Activated T-helper 2 cell treated with anti-CD3 and anti-CD28 coated beads, Interferon-gamma antibody, Interleukin-2, Interleukin-4, amounts not matched to agents 10 μg/mL and 5 μg/mL and 100 μg/mL, durations not matched to agents 14 hours and 24 hours and 36 hours (primary cell): ENCODE results near the gene HOXB1. TPM values are rescaled to one million over a fixed set of nuclear protein-coding genes. Genes with fewer than 3 reads are reported as not detected.

Experiments used
- DNase-seq: peaks from one replicate; pipeline ENCODE4 v3.0.0; 2021; ENCODE audit warnings: low spot score
- H3K27ac Mint-ChIP-seq: one replicate; pipeline ENCODE4 v1.8.0; 2021; ENCODE audit warnings: mixed read lengths
- H3K27me3 Mint-ChIP-seq: one replicate; pipeline ENCODE4 v1.8.0; 2021; ENCODE audit warnings: low read depth, mixed read lengths
- H3K36me3 Mint-ChIP-seq: one replicate; pipeline ENCODE4 v1.8.0; 2021; ENCODE audit warnings: low read depth, mixed read lengths
- H3K4me1 Mint-ChIP-seq: one replicate; pipeline ENCODE4 v1.8.0; 2021; ENCODE audit warnings: low read depth, mixed read lengths
- H3K4me3 Mint-ChIP-seq: one replicate; pipeline ENCODE4 v1.8.0; 2021; ENCODE audit warnings: low read depth, mild to moderate bottlenecking, moderate library complexity, mixed read lengths
- H3K9me3 Mint-ChIP-seq: one replicate; pipeline ENCODE4 v1.8.0; 2021; ENCODE audit warnings: mixed read lengths
- intact Hi-C: fragments of 100-400 bp; cut with micrococcal nuclease; formaldehyde crosslinking; loops from one replicate; pipeline ENCODE4 v1.15.1; 2023
- total RNA-seq: library from RNA; stranded (reverse); gene quantifications from 2 replicates; pipeline ENCODE4 v1.2.3, GENCODE V29; 2022

Gene HOXB1
- total RNA-seq, 1 donor from 2014 or later = not detected

DNA sequence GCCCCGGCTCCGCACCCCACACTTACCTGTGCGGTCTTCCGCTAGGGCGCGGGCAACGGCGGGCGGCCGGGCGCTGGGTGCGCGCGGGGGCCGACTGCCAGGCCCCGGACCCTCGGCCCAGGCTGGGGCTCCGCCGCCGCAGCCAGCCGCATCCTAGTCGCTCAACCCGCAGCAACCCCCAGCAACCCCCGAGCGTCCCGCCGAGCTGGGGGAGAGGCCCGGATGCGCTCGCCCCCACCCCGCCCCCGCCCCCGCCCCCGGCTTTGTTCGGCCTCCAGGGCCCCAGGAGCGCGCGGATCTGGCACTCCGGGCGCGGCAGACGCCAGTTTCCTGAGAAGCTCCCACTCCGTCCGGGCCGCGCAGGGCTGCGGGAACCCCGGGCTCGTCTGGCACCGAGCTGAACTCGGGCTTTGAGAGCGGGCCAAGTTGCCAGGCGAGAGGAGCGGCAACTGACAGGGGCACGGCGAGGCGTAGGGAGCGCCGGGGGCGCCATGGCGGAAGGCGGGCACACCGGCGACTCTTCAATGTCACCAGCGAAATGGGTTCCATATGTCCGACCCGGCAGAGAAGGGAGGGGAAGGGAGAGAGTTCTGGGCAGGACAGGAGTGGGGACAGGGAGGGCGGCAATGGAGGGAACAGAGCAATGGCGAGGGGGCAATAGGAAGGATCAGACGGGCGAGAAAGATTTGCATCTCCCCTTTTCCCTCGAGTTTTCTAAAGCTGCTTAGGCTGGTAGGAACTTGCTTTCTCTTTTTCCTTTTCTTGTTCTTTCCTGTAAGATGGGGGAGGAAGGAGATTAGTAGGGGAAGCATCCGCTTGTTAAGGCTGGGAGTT is 33.6 kb upstream of the HOXB1 start:
- no peak for DNase-seq
- H3K27me3 Mint-ChIP-seq = peaks cover 23% of the 10 kb centered on the region
- peaks cover 10% of the 10 kb centered on the region for H3K4me1 Mint-ChIP-seq
- H3K9me3 Mint-ChIP-seq = no peaks in the 10 kb centered on the region
- H3K4me3 Mint-ChIP-seq = no peak overlapping the region
- intact Hi-C loops = no loop called here
- H3K36me3 Mint-ChIP-seq = peaks cover 7% of the 10 kb centered on the region
- H3K27ac Mint-ChIP-seq = no peak overlapping the region

DNA sequence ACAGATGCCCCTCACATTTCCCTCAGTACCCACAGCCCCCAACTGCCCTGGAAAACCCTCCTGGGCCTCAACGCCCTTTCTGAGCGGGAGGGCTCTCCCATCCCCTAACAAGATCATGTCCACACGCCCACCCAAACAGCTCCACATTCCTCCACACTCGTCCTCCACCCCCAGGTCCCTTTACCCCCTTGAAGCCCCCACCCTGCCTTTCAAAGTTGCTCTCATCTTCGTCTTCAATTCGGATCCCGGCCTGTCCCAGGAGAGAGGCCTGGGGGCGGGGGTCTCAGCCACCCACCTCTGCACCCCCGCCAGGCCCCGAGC is 33.0 kb upstream of the HOXB1 start:
- Mint-ChIP-seq H3K9me3 (no peaks in the 10 kb centered on the region), H3K36me3 (peaks cover 3% of the 10 kb centered on the region), H3K27me3 (peaks cover 20% of the 10 kb centered on the region), H3K4me1 (peaks cover 10% of the 10 kb centered on the region), H3K27ac (no peak overlapping the region), H3K4me3 (no peak overlapping the region)
- intact Hi-C loops = no loop called here
- no peak for DNase-seq

DNA sequence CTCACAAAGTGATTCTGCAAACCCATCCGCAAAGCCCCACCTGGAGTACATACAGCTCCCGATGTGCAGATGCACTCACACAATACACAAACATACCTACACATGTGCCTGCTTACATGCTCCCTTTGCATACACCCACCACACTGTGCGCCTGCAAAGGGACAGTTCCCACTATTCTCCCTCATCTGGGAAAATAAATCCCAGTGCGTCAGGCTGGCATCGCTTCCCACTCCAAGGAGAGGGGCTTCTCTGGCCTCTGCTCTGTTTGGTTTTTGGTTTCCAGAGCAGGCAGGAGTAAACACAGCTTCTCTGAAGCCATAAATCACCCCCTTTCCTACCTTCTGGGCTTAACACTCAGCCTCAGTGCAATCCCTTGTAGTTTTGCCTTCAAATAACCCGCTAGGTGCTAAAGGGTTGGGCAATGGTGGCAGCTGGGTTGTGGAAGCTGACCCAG is 32.6 kb upstream of the HOXB1 start:
- Mint-ChIP-seq H3K27me3 (peaks cover 17% of the 10 kb centered on the region), H3K4me3 (no peak overlapping the region), H3K9me3 (no peaks in the 10 kb centered on the region), H3K36me3 (peaks cover 1% of the 10 kb centered on the region), H3K27ac (no peak overlapping the region), H3K4me1 (peaks cover 7% of the 10 kb centered on the region)
- intact Hi-C loops = no loop called here
- DNase-seq = no peak

DNA sequence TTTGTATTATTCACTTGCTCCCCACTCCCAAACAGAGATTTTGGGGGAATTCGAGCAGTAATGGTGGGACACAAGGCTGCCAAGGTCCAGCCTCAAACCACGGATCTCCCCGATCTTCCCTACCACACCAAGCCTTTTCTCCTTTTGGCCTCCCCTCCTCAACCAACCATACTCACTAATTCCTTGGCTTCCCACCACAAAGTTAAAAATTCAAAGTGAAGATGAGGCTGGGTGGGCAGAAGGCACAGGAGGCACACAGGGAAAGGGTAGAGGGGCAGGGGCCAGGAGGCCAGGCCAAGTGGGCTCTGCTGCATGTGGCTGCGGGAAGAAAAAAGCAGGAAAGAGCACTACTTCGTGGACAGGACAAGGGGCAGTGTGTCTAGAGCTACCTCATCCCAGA is 32.1 kb upstream of the HOXB1 start:
- intact Hi-C loops = no loop called here

DNA sequence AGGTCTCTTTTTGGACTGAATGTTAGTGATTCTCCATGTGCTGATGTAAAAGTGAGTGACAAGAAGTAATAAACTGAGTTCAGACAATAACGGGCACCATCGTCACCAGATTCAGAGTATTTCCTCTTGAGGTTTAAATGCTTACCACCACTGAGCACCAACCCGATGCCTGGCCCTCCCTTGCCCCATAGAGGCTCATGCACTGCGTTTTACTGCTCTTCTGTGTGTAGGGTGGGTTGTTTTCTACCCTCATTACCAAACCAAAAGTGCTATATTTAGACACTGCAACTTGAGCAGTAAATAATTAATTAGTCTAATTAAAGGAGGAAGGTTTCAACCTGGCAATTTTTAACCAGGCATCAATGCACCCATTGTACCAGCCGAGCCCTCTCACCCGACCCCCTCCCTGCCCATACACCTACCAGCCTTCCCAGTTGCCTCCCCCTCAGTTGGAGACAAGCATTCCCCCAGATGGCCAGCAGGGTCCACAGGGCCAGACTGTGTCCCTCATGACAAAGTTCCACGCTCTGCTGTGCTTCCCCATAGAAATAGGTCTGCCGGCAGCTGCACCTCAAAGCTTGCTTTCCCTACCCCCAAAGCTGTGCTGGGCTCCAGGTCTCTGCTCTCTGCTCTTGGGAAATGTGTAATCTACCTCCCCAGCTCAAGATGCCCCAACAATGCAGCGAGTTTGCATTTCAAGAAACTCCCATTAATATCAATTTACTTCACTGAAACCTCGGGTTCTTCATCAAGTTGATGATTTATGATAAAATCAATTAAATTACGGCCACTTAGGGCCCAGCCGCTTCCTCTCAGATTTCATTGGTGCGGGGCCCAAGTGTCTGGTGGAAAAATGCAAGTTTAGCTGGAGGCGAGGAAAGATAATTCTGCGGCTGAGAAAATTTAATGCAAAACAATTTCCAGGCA is 31.3 kb upstream of the HOXB1 start:
- Mint-ChIP-seq H3K27me3 (peaks cover 14% of the 10 kb centered on the region), H3K36me3 (no peaks in the 10 kb centered on the region), H3K4me3 (no peak overlapping the region), H3K9me3 (no peaks in the 10 kb centered on the region), H3K27ac (no peak overlapping the region), H3K4me1 (peaks cover 6% of the 10 kb centered on the region)
- no peak for DNase-seq
- intact Hi-C loops = no loop called here

More for the DNA sequence above, 32.1 kb upstream of the HOXB1 start:
- Mint-ChIP-seq H3K27me3 (peaks cover 14% of the 10 kb centered on the region), H3K27ac (no peak overlapping the region), H3K4me1 (peaks cover 6% of the 10 kb centered on the region), H3K9me3 (no peaks in the 10 kb centered on the region), H3K36me3 (no peaks in the 10 kb centered on the region), H3K4me3 (no peak overlapping the region)
- DNase-seq = no peak

DNA sequence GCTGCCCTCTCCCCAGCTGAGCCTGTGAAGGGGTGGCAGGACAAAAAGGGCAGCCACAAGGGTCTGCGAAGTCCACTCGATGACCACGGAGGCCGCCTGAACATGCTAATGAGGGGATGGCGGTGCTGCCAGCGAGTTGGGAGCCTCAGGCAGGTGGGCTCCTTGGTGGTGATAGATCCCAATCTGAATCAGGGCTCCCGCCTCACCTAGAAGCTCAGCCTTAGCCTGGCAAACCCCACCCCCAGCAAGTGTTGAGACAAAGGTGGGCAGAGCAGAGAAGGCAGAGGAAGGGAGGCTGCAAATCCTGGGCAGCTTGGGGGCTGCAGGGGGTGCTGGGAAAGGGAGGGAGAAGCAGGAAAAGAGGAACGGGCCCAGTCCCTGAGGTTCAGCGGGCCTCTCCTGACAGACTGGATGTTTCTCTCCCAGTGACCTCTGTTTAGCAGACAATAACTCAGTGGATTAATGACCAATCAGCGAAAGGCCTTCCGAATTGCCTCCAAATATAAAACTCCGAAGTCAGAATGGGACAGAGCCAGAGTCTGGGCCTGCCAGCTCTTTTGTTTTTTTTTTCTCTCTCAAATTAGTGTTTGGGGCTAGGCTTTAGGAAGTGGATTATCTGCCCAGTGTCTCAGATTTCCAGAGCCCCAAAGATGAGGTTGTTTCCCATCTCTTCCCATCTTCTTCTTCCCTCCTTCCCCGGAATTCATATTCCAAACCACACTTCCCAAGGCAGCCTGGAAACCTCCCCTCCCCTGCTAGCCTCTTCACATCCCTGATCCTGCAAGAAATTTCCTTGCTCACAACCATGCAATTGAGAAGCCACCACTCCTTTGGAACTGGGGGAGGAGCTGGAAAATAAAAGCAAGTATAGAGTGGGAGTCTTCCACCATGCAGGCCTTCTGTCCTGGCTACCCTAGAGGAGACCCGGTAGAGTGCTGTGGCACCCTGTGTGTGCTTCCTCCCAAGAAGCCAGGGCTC is 29.3 kb upstream of the HOXB1 start:
- Mint-ChIP-seq H3K27ac (no peak overlapping the region), H3K36me3 (no peaks in the 10 kb centered on the region), H3K4me1 (peaks cover 9% of the 10 kb centered on the region), H3K4me3 (no peak overlapping the region), H3K9me3 (no peaks in the 10 kb centered on the region), H3K27me3 (peaks cover 29% of the 10 kb centered on the region)
- intact Hi-C loops = no loop called here
- DNase-seq = no peak

DNA sequence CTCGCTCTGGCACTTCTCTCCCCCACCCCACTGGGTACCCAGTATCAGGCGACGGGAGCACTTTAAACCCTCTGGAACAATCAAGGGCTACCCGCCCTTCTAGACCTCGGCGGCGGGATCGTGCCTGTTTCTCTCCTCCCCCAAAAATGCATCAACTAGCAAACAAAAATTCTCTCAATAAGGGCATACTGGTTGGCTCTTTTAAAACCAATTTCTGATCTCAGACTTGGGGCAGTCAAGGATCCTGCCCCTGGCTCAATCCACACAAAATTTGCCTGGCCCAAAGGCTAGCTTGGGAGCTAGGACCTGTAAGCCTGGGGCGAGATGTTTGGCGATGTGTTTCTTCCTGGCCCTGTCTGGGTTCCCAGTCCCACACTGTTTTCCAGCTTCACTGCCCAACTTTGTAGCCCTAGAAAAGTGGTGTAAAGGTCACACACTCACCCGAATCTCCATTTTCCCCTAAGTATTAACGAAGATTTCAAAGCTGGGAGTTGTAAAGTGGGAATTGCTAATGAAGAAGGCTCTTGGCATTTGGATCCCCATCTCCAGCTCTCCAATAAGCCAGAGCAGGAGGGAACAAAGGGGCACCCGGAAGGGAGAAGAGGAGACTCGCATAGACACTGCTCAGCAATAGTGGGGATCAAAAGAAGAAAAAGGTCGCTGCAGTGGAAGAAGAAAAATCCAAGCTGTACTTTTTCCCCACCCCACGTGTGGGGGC is 28.5 kb upstream of the HOXB1 start:
- Mint-ChIP-seq H3K9me3 (no peaks in the 10 kb centered on the region), H3K4me3 (no peak overlapping the region), H3K4me1 (peaks cover 15% of the 10 kb centered on the region), H3K27ac (no peak overlapping the region), H3K36me3 (no peaks in the 10 kb centered on the region), H3K27me3 (peaks cover 28% of the 10 kb centered on the region)
- intact Hi-C loops = no loop called here
- no peak for DNase-seq

DNA sequence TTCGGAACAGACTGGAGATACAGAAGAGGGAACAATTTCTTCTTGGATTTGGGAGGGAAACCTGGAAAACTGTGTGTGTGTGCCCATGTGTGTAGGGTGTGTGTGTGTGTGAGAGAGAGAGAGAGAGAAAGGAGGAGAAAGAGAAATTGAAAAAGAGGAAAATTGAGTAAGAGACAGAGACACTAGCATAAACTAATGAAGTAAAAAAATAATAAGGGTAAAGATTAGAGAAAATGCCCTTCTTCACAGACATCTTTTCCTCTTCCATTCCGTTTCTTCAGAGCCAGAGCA is 28.0 kb upstream of the HOXB1 start:
- H3K4me1 Mint-ChIP-seq = peaks cover 15% of the 10 kb centered on the region
- intact Hi-C loops = no loop called here

DNA sequence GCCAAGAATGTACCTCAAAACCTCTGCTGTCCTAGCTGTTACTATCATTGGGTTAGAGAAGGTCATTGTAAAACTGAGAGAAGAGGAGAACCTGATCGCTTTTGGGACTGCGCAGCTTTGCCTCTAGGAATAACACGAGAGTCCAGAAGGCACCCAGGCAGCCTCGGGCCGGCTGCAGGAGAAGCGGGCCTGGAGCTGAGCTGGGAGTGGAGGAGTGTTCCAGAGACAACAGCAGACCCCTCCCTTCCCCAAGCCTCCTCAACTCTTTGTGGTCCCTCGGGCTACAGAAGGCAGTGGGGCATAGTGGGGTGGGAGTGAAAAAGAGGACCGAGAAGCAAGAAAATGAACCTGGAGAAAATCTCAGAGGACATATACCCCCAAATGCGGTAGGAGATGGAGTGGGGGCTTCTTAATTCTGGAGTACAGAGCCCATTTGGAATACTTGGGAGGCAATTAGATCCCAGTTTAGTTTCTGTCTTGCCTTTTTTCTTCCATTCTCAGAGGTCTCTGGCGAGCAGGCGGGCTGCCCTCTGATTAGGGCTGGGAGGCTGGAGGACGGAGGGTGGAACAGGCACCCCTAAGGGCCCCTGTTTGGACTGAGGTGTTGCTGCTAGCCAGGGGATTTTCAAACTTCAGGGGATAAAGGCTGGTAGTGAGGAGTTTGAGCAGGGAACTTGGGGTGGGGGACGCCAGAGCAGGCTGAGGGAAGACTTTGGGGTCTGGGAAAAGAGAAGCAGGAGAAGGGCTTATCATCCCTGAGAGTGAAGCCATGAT is 27.4 kb upstream of the HOXB1 start:
- DNase-seq = no peak
- Mint-ChIP-seq H3K27me3 (peaks cover 27% of the 10 kb centered on the region), H3K4me3 (no peak overlapping the region), H3K4me1 (peaks cover 15% of the 10 kb centered on the region), H3K36me3 (peaks cover 3% of the 10 kb centered on the region), H3K9me3 (no peaks in the 10 kb centered on the region), H3K27ac (no peak overlapping the region)
- intact Hi-C loops = no loop called here

More for the DNA sequence above, 28.0 kb upstream of the HOXB1 start:
- peaks cover under 1% of the 10 kb centered on the region for H3K36me3 Mint-ChIP-seq
- no peak for DNase-seq
- no peak overlapping the region for H3K4me3 Mint-ChIP-seq
- H3K9me3 Mint-ChIP-seq = no peaks in the 10 kb centered on the region
- peaks cover 27% of the 10 kb centered on the region for H3K27me3 Mint-ChIP-seq
- no peak overlapping the region for H3K27ac Mint-ChIP-seq

DNA sequence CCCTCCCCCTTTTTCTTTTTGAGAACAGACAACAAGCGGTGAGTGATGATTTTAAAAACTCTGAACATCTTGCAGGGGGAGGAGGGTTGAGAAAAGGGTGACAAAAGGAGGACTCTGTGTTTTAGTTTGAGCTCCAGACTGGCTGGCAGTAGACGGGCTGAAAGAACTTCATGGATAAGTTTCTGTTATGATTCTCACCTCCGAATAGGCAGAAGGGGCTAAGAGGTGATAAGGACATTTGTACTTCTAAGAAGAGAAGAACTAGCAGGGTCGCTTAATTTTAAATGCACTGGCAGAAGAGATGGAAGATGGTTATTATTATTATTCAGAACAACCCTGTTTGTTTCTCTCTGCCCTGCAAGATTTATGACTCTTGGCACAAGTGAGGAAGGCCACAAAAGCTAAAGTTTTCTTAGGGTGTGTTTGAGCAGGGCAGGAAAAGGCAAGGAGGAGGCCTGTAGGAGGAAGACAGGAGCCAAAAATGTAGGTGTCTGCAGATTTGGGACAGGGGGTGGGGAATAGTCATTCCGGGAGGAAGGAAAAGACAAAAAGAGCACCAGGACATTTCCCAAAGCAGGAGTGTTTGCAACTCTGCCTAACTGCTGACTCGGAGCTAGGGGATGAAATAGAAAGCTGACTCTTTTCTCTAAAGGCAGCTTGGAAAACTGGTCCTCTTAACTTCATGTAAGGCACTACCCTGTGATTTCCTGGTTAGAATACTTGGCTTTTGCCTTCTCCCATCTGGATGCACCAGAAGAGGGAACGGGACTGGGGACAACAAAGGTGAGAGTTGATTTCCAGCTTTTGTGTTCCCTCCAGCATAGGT is 26.0 kb upstream of the HOXB1 start:
- no peak for DNase-seq
- Mint-ChIP-seq H3K4me1 (peaks cover 15% of the 10 kb centered on the region), H3K4me3 (no peak overlapping the region), H3K27ac (no peak overlapping the region), H3K36me3 (peaks cover 3% of the 10 kb centered on the region), H3K27me3 (peaks cover 24% of the 10 kb centered on the region), H3K9me3 (no peaks in the 10 kb centered on the region)
- intact Hi-C loops = no loop called here

DNA sequence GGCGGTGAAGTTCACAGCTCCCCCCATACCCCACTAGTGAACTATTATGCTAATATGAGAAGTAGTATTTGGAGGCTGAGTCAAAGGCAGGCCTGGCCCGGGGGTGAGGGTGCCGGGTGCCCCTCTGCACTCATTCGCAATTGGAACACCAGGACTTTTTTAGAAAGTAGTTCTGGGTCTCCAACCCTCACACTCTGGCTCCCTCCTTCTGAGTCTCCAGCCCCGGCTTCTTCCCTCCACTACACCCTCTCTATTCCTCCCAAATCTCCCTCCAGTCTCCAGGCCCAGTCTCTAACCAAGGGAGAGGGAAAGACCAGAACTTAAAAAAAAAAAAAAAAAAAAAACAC is 25.4 kb upstream of the HOXB1 start:
- intact Hi-C loops = no loop called here
- peaks cover 3% of the 10 kb centered on the region for H3K36me3 Mint-ChIP-seq

More for the DNA sequence above, 25.4 kb upstream of the HOXB1 start:
- Mint-ChIP-seq H3K27me3 (peaks cover 24% of the 10 kb centered on the region), H3K4me3 (no peak overlapping the region), H3K9me3 (no peaks in the 10 kb centered on the region), H3K4me1 (peaks cover 11% of the 10 kb centered on the region), H3K27ac (no peak overlapping the region)
- DNase-seq = no peak
